Measurements from ENCODE around the gene ISG20.

ISG20 gene

DNA sequence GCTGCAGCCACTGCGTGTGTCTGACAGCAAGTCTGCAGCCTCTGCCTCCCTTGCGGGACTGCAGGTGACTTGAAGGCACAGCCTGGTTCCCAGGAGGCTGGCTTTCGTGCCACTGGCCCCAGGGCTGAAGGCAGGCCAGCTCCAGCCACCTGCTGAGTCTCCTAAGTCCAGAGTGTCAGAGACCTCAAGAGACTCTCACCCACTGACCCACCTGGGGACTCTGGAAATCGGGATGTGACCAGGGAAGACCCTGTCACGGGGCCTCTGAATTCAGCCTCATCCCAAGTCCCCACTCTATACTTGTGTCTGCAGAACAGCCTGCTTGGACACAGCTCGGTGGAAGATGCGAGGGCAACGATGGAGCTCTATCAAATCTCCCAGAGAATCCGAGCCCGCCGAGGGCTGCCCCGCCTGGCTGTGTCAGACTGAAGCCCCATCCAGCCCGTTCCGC lies 16.3 kb downstream of the ISG20 start:
- DNase-seq, result no peak

DNA sequence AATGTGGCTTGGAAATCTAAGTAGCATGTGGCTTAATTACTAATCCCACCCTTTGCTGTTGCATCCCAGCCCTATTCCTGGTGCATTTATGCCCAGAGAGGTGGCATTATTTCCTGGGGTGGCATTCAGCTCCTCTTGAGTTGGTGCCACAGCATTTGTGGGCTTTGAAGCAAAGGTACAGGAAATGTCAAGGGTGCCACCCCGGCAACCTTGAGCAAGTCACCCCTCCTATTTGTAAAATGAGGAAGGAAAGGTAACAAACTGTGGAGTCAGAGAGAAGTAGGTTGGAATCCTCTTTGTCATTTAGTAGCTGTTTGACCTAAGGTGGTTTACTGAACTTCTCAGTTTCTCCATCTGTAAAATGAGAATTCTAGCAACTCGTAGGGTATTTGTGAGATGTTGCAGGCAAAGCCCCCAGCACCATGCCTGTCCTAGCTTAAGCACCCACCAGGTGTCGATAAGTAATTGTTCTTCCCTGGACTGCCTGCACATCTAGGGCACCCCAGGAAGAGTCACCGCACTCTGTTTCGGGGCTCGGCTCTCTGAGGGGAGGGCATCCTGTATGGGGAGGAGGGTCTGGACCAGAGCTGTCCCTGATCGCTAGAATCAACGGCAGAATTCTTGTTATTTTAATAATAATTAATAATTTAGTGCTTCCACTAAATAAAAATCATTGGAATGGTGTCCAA lies 17.1 kb downstream of the ISG20 start:
- no peak for DNase-seq

DNA sequence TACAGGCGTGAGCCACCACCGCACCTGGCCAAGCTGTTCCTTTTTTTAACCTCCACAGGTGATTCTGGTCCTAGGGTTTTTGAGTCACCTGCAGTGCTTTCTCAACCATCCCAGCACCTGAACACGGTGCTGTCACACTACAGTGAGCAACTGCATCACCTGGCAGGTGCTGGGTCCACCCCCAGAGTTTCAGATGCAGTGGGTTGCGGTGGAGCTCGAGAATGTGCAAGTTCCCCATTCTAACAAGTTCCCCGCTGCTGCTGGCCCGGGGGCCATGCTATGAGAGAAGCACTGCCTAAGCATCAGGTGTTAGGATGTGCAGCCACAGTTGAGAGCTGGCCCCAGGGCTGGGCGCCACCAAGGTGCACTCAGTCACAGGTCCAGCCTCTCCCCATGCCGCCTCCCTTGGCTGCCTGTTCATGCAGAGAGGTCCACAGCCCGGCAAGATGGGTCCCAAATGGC lies 18.0 kb downstream of the ISG20 start:
- no peak for DNase-seq

DNA sequence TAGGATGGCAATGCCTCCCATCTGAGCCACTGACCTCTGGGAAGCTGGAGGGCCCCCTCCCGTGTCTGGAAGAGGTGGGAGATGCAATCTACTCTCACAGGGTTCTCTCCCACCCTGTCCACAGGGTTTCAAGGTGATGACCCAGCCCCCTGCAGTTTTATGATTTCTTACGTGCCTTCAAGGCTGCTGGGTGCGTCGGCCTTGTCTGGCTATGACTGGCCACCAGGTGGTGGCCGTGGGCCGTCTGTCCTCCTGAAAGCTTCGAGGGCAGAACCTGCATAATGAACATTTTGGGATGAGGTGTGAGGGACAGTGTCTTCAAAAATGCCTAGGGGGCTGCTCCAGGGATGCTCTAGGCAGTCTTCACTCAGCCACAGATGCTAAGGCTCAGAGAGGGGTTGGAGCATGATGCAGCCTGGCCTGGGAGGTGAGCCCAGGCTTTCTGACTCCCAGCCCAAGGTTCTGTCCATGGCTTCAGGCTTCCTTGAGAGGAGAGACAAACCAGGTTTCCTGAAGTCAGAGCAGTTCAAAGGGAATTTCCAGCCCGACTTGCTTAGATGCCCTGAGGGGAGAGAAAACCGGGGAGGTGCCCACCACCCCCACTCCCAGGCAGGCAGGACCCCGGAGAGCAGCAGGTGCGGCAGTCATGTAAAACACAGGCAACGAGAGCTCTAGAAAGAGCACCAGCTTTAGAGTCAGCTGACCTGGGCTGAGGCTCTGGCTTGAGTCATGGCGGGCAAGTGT lies 18.7 kb downstream of the ISG20 start:
- DNase-seq, result no peak

DNA sequence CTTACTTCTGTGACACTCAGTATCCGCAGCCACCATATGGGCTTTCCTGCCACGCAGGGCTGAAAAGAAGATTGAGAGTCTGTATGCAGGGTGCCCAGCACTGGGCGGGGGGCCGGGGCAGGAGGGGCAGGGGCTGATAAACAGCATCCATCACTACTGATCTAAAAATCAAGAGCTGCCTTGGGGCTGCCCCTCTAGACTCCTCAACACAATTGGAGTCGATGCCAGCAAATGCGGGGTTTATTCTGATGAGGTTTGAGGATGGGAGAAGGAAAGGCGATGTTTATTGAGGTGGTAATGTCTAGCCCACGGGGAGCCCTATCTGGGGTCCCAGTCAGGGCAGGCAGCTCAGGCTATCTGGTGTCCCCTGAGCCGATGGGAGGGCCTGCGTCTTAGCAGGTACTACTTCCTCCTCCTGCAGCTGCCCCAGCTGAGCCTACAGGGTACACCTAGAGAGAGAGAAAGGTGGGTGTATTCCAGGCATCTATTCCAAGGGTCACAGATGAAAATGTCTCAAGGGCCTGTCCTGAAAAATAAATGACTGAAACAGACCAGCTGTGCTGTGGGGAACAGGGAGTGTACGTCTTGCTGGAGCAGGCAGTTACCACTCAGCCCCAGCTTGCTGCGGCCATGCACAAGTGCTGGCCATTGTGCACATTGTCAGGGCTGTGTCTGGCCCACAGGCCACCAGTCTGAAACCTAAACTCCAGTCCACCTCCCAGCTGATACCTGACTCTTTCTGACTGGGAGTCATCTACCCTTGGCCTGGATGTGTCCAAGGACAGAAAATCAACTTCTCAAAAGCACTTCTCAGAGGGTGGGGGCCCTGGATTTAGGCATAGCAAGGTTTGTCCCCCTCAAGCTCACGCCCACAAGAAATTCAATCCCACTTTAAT lies 19.5 kb downstream of the ISG20 start:
- DNase-seq, result no peak

DNA sequence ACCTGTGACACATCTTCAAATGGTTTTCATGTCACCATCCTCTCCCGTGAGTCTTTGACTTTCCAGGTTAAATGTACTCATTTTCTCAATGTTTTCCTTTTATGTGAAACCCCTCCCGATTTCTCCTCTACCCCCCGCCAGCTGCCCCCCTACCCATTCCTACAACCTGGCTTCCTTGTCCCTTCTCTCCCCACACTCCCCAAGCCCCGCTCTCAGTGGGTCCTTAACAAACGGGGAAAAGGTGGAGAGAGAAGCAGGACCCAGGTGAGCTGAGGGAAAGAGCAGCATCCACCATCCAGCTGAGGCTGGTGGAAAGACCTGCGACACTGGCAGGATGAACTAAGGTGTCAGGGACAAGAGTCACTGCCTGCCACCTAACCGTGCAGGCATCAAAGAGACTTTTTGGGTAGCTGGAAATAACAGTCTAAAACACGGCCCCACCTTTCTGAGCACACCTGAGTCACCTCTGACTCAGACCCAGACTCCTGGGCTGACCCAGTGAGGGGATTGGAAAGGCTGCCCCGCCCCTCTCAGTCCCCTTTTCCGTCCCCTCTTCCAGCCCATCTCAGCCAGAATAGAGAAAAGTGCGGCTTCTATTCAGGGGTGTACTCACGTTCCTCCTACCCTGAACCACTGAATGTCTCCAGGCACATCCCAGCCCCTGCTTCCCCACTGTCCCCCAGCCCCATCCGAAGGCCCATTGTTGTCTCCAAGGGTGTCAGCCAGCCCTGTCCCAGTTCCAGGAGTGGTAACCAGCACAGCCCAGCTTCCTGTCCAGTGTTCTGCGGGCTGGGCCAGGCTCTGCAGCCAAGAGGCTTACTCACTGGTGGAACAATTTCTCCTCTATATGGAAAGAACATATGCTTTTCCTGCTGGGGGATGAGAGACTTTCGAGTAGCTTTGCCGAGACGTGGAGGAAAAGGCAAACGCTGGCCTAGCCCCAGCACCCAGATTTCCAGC lies 20.4 kb downstream of the ISG20 start:
- DNase-seq, result no peak

DNA sequence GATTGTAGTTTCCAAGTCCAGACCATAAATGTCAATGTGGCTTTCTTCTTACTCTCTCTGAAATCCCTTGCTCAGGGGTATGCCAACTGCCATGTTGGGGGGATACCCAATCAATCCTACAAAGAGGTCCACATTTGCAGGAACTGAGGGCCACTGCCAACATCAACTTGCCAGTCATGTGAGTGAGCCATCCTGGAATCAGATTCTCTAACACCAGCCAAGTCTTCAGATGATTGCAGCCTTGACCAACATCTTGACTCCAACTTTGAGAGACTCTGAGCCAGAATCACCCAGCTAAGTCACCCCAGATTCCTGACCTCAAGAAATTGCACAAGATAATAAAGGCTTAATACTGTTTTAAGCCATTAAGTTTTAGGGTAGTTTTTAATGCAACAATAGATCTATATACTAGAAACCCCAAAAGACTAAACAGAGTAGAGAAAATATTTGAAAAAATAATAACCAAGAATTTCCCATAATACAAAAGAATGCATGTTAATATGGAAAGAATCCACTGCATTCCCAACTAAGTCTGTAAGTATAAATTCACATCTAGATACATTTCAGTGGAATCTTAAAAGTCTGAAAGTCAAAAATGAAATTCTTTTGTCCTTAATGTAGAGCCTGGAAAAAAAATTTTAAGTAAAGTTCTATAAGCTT lies 22.4 kb downstream of the ISG20 start:
- no peak for DNase-seq

DNA sequence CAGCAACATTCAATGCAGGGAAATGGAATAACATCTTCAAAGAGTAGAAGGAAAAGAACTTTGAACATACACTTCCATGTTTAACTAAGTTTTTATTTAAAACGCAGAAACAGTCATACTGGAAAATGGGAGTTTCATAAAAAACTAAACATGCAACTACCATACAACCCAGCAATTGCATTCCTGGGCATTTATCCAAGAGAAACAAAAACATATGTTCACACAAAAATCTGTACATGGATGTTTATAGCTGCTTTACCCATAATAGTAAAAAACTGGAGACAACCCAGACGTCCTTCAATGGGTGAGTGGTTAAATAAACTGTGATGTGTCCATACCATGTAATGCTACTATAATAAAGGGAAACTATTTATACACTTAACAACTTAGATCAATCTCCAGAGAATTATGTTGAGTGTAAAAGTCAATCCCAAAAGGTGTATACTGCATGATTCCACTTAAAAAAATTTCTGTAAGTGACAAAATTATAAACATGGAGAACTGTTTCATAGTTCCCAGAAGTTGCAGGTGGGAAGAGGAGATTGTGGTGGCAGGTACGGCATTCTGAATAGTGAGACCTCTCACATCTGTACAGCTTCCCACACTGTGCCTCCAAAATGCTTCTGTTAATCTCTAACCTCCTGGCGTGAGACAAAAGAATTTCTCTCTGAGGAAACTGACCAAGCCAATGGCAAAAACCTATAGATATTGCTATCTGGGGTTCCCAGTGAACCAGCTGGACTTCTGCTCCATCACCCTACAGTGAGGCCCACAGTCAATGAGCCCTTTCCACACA lies 23.1 kb downstream of the ISG20 start:
- no peak for DNase-seq

DNA sequence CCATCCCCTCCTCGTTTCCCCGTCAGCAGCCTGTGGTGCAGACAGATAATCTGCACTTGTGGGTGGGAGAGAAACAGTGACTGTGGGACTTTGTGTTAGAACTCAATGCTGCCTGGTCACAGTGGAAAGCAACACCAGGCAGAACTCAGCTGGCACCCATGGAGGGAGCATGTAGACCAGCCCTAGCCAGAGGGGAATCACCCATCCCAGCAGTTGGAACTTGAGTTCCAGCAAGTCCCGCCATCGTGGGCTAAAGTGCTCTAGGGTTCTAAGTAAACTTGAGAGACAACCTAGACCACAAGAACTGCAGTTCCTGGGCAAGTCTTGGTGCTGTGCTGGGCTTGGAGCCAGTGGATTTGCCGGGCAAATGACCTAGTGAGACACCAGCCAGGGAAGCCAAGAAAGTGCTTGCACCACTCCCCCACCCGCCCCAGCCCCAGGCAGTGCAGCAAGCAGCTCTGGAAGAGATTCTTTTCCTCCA lies 24.4 kb downstream of the ISG20 start:
- no peak for DNase-seq

DNA sequence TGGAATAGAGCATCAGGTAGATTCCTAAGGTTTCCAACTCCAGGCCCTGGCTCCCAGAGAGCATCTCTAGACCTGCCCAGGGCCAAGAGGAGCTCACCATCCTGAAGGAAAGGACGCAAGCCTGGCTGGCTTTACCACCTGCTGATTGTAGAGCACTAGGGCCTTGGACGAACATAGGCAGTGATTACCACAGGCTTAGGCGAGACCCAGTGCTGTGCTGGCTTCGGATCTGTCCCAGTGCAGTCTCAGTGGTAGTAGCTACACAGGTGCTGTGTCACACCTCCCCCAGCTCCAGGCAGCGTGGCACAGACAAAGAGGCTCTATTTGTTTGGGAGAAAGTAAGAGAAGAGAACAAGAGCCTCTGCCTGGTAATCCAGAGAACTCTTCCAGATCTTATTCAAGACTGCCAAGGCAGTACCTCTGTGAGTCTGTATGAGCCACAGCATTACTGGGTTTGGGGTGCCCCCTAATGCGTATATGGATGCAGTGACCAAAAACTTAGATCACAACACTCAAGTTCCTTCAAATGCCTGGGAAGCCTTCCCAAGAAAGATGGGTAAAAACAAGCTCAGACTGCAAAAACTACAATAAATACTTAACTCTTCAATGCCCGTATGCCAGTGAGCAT lies 25.4 kb downstream of the ISG20 start:
- no peak for DNase-seq

DNA sequence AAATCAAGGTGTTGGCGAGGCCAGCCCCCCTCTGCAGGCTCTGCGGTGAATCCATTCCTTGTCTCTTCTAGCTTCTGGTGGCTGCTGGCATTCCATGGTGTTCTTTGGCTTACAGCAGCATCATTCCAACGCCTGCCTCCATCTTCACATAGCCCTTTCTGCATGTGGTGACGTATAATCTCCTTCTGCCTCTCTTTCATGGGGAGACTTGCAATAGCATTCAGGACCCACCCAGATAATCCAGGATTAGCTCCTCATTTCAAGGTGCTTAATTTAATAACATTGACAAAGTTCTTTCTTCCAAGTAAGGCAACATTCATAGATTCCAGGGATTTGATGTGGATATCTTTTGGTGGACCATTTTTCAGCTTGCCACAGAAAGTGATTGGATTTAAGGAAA lies 35.8 kb downstream of the ISG20 start:
- no peak for DNase-seq

DNA sequence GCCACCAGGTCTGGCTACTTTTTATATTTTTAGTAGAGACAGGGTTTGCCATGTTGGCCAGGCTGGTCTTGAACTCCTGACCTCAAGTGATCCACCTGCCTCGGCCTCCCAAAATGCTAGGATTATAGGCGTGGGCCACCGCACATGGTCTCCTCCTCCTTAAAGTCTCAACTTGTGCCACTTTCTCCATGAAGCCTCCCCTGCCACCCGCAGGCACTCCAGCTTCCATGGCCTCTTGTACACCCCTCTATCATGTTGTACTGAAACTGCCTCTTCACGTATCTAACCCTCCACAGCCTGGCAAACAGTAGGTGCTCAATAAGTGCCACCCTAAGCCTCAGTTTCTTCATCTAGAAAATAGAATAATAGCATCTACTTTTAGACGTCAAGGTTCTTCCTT lies 39.9 kb downstream of the ISG20 start:
- DNase-seq, result no peak

DNA sequence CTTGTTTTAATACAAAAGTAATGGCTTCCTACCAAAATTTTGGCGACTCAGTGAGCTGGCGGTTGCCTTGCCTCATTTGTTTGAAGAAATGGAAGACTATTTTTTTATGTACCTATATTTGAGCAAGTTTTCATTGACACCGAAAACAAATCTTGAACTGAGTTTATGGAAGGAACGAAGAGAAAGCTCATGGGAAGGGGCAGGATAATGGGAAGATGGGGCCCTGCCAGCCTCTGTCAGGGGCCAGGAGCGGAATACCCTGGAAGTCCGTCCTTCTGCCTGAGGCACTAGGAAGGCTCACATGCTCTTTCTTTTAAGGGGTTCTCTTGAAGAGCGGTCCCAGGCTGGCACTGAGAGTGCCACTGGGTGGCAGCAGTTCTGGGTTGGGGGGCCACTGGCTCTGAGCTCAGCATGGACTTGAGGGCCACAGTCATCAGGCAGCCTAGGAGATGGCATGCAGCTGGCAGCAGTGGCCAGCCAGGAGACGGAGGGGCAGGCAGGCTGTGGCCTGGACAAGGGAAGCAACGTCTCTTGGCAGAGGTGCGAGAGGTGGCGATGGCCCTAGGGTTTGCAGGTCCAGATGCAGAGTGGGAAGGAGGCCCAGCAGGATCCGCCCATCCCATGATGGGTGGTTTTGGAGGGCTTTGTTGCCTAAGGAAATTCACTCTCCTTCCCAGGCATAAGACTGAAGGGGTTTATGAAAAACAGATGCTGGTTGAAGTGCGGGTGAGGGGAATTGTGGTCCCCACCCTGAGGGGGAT lies 41.6 kb downstream of the ISG20 start:
- DNase-seq, result no peak

DNA sequence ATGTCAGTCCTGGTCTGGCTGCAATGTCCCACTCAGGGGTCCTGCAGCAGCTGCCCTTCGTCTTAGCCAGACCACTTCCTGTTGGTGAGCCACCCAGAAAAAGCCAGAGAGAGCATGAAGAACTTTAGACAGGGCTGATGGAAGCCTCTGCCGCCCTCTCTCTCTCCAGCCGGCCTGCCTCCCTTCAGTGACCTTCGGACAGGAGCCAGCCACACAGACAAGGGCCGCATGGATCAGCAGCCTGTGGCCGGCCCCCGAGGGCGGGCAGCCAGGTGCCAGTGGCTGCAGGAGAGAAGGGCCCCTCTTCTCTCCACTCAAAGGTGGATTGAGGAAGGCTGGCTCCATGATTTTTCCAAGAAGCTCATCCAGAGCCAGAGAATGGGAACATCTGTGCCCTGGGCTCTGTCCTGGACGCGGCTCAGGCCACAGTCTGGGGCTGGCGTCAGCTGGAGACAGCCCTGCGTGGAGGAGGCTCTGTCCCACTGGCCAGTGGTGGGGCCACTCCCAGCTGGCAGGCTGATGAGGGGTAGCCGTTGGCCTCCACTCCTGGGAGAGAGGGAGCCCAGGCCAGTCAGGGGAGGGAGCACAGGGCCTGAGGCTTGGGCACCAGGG lies 42.9 kb downstream of the ISG20 start:
- no peak for DNase-seq

DNA sequence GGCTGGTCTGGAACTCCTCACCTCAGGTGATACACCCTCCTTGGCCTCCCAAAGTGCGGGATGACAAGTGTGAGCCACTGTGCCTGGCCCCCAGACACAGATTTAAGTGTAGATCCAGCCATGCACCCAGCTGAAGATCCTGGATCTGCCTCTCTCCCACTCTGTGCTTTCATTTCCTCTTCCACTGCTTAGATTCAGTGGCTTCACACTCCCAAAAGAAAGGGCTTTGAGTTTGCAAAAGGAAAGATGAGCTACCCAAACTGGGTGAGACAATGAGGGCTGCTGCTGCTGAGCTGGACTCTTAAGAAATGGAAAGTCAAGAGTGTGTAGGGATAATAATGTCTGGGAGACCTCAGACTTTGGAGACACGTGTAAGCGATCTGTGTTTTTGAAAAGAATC lies 45.5 kb downstream of the ISG20 start:
- no peak for DNase-seq

DNA sequence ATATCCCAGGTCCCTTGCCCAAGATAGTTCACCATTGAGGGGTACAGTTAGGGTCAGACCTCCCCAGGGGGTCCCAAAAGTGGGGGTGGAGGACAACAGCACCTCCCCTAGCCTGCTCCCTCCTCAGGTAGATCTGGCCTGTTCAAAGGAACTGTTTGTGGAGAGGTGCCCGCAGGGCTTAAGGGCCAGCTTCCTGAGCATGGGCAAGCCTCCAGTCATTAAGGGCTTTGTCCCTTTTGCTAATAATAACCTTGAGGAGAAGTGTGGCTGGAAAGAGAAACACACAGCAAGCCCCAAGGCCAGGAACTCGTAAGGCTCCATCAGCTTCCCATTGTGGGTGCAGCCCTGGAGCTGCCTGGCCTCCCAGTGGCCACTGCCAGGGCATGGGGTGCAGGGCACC lies 47.4 kb downstream of the ISG20 start:
- no peak for DNase-seq

DNA sequence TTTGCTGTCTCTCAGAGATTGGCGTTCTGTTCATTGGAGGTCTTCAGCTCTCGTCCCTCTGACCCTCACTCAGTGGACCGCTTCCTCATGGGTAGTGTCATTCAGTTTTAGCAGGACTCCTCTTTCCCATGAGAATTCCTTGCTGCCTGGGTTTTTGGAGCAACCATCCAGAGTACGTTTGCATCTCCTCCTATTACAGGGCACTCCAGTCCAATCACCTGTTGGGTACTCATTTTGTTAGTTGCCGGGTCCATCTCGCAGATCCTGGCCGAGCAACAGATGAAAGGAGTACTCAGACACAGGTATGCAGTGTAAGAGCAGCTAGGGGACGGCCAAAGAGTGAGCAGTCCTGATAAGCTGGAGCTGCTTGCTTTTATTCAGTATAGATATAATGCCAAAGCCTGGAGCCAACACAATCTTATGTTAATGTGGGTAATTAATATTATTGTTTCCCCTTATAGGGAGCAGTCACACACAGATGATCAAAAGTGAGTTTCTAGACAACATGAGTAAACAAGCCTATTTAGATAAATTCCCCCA lies 49.6 kb downstream of the ISG20 start:
- DNase-seq, result no peak

DNA sequence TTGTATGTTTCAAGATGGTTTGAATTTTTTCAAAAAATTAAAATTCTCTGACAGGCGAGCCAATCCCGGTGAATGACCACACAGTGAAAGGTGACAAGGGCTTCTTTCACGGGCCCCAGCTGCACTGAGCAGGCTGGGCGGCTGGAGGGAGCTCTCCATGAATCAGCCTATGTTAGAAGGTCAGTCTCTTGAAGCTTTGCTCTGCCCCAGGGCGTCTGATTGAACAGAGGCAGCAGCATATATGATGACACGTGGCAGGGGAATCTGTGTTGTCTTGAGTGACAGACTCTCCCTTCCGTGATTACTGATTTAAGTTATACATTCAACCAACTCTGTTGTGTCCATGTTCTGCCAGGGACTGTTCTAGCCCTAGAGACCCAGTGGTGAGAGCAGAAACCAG lies 51.5 kb downstream of the ISG20 start:
- no peak for DNase-seq

DNA sequence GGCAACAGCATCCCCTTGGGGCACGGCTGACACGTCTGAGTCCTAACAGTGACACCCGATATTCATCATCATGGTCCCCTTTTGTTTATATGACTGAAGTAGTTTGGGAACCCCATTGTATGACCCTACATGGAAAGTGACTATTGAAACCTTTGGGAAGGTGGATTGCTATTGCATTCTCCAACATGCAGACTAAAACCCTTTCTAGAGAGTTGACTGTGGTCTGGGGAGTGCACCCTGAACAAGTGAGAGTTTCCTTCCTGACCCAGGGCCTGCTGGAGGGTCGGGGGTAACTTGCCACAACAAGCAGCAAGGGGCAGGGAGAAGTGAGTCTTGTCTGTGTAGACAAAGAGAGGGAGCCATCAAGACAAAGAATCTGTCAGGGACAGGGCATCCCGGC lies 54.4 kb downstream of the ISG20 start:
- no peak for DNase-seq

All from DMS79 (cell line).